Measurements from ENCODE around the gene ANKZF1. TPM values are rescaled to one million over a fixed set of nuclear protein-coding genes. Genes with fewer than 3 reads are reported as not detected.

The ANKZF1 gene
- polyA plus RNA-seq, 3 donors = 7.6 to 79.3 (median 10.4) TPM

- Histone ChIP-seq H3K4me2 (replicated peaks; ENCODE audit: extremely low read depth, low read length, poor library complexity, severe bottlenecking) (no peak overlapping the region), H3K27ac (ENCODE audit: low read depth in 1 of 2, low read length in 2 of 2) (no peak overlapping the region), H3K4me1 (ENCODE audit: control insufficient read depth in 1 of 2, insufficient read depth in 2 of 2, low read length in 2 of 2) (peaks cover 10 to 11% of the 10 kb centered on the region in 2 donors), H3K9ac (ENCODE audit: insufficient read depth, low read length, poor library complexity, severe bottlenecking) (no peak overlapping the region), H3K9me3 (replicated peaks in 1 of 2; ENCODE audit: control insufficient read depth in 1 of 2, insufficient read depth in 1 of 2, low read length in 2 of 2) (no peaks in the 10 kb centered on the region), H3K4me3 (replicated peaks in 1 of 3; ENCODE audit: low read depth in 2 of 3, low read length in 3 of 3) (no peak overlapping the region), H2AFZ (ENCODE audit: insufficient read depth, low read depth, low read length, poor library complexity, severe bottlenecking) (no peak overlapping the region), H3K36me3 (replicated peaks in 1 of 2; ENCODE audit: control insufficient read depth in 1 of 2, insufficient read depth in 2 of 2, low read length in 2 of 2) (peaks cover 66 to 78% of the 10 kb centered on the region in 2 donors), H4K20me1 (ENCODE audit: insufficient read depth, low read length) (peaks cover 4% of the 10 kb centered on the region), H3K79me2 (ENCODE audit: insufficient read depth, low read length) (peaks cover 5% of the 10 kb centered on the region), H3K27me3 (ENCODE audit: control insufficient read depth in 2 of 2, insufficient read depth in 2 of 2, low read length in 2 of 2) (no peaks in the 10 kb centered on the region)
- Mint-ChIP-seq H3K27me3 (ENCODE audit: low read depth in 3 of 3) (no peaks in the 10 kb centered on the region), H3K36me3 (peaks cover 72 to 75% of the 10 kb centered on the region in 2 donors), H3K4me1 (peaks cover 13% of the 10 kb centered on the region), H3K27ac (no peak overlapping the region), H3K4me3 (no peak overlapping the region), H3K9me3 (peaks cover 0 to 2% (median 0%) of the 10 kb centered on the region in 7 donors)
- intact Hi-C loops (cut with micrococcal nuclease) = no loop called here
- no peak for DNase-seq
- WGBS (ENCODE audit: insufficient coverage) = 96% methylated on average over 3 of the region's 3 CpGs
- TF ChIP-seq CTCF (IDR thresholded peaks at IDR 0.05) = no peak
These were observed 4.7 kb downstream of the ANKZF1 start for GRCh38 chr2:219234331-219234730.

GRCh38 chr2:219243291-219243761, 13.7 kb downstream of the ANKZF1 start:
- 59% methylated on average over 20 of the region's 28 CpGs for WGBS (ENCODE audit: insufficient coverage)
- H4K20me1 ChIP-seq (ENCODE audit: insufficient read depth, low read length) = no peaks in the 10 kb centered on the region
- H3K27me3 Mint-ChIP-seq (ENCODE audit: low read depth in 3 of 3) = peaks cover 0 to 1% (median 1%) of the 10 kb centered on the region in 3 donors
- H3K27me3 ChIP-seq (ENCODE audit: control insufficient read depth in 2 of 2, insufficient read depth in 2 of 2, low read length in 2 of 2) = no peaks in the 10 kb centered on the region
- peaks cover 7 to 29% of the 10 kb centered on the region in 2 donors for H3K36me3 ChIP-seq (replicated peaks in 1 of 2; ENCODE audit: control insufficient read depth in 1 of 2, insufficient read depth in 2 of 2, low read length in 2 of 2)
- H3K9me3 Mint-ChIP-seq = no peaks in the 10 kb centered on the region
- H3K4me1 ChIP-seq (ENCODE audit: control insufficient read depth in 1 of 2, insufficient read depth in 2 of 2, low read length in 2 of 2) = peaks cover 48 to 50% of the 10 kb centered on the region in 2 donors
- DNase-seq = peak; percentile 64 to 79 (median 77)
- peak overlapping the region in 2 of 3 experiments; percentile 34 to 59 for H3K4me3 ChIP-seq (replicated peaks in 1 of 3; ENCODE audit: low read depth in 2 of 3, low read length in 3 of 3)
- no peak overlapping the region for H3K9ac ChIP-seq (ENCODE audit: insufficient read depth, low read length, poor library complexity, severe bottlenecking)
- peak overlapping the region; percentile 79 to 89 for H3K4me3 Mint-ChIP-seq
- H3K27ac ChIP-seq (ENCODE audit: low read depth in 1 of 2, low read length in 2 of 2) = peak overlapping the region; percentile 29 to 41
- H3K4me1 Mint-ChIP-seq = peaks cover 47% of the 10 kb centered on the region
- no peak for TF ChIP-seq CTCF (IDR thresholded peaks at IDR 0.05)
- H3K9me3 ChIP-seq (replicated peaks in 1 of 2; ENCODE audit: control insufficient read depth in 1 of 2, insufficient read depth in 1 of 2, low read length in 2 of 2) = no peaks in the 10 kb centered on the region
- intact Hi-C loops (cut with micrococcal nuclease) = no loop called here
- H3K79me2 ChIP-seq (ENCODE audit: insufficient read depth, low read length) = peaks cover 30% of the 10 kb centered on the region
- peak overlapping the region; percentile 72 to 95 (median 87) for H3K27ac Mint-ChIP-seq
- H2AFZ ChIP-seq (ENCODE audit: insufficient read depth, low read depth, low read length, poor library complexity, severe bottlenecking) = peak overlapping the region; percentile 52
- H3K36me3 Mint-ChIP-seq = peaks cover 23 to 31% of the 10 kb centered on the region in 2 donors
- peak overlapping the region; percentile 55 for H3K4me2 ChIP-seq (replicated peaks; ENCODE audit: extremely low read depth, low read length, poor library complexity, severe bottlenecking)

Measured in CD14-positive monocyte (primary cell).